GM06990 (cell line): Measurements from ENCODE around the gene EHMT1.

Source experiments
- DNase-seq: peaks from one replicate; pipeline ENCODE4 v3.0.0-alpha.2; 2011; ENCODE audit not compliant: insufficient read length; ENCODE audit errors: extremely low read depth
- H3K27me3 ChIP-seq: replicated peaks from 2 replicates; pipeline ENCODE4 v1.6.0; 2011; ENCODE audit warnings: low read length; ENCODE audit not compliant: control insufficient read depth, insufficient read depth
- H3K36me3 ChIP-seq: 2 replicates; pipeline ENCODE4 v1.5.1; 2011; ENCODE audit warnings: low read length; ENCODE audit not compliant: control insufficient read depth, insufficient read depth
- H3K4me3 ChIP-seq: replicated peaks from 2 replicates; pipeline ENCODE4 v1.5.1; 2011; ENCODE audit warnings: low read depth, mild to moderate bottlenecking, control low read depth, low read length
- TF ChIP-seq, protein P1 (sequence below): IDR thresholded peaks from 2 replicates; pipeline ENCODE4 v1.5.1; 2011; ENCODE audit warnings: low read length, control low read depth, mild to moderate bottlenecking, inconsistent platforms; ENCODE audit not compliant: insufficient read depth, poor library complexity, severe bottlenecking

Gene EHMT1

DNA sequence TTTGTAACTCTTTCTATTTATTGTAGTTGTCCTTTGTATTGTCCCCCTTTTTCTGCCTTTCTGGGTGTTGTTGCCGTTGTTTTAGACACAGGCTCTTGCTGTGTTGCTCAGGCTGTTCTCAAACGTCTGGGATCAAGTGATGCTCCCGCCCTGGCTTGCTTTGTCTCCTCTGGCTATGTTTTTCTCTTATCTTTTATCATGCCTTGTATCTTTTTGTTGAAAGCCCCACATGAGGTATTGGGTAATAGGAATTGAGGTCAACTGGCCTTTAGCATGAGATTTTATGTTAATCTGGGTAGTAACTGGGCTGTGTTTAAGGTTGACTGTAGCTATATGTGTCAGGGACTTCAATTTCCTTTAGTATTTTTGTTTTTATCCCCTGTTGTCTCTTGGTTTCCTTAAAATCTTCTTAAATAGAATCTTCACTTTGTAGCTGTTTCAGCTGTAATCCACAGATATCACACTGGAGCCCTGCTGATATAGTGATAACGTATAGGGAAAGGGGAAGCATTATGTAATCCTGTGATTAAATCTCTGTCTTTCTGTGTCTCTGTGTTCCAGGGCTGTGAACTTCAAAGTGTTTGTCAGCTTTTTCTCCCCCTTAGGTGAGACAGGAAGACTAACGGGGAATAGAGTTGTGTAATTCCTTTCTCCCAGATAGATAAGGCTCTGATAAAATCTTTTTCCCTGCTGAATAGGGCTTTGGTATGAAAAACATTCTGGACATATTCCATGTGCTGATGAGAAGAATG, 232.9 kb downstream of the EHMT1 start:
- DNase-seq: no peak
- TF ChIP-seq, protein P1, sequence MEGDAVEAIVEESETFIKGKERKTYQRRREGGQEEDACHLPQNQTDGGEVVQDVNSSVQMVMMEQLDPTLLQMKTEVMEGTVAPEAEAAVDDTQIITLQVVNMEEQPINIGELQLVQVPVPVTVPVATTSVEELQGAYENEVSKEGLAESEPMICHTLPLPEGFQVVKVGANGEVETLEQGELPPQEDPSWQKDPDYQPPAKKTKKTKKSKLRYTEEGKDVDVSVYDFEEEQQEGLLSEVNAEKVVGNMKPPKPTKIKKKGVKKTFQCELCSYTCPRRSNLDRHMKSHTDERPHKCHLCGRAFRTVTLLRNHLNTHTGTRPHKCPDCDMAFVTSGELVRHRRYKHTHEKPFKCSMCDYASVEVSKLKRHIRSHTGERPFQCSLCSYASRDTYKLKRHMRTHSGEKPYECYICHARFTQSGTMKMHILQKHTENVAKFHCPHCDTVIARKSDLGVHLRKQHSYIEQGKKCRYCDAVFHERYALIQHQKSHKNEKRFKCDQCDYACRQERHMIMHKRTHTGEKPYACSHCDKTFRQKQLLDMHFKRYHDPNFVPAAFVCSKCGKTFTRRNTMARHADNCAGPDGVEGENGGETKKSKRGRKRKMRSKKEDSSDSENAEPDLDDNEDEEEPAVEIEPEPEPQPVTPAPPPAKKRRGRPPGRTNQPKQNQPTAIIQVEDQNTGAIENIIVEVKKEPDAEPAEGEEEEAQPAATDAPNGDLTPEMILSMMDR: no peak
- H3K27me3 ChIP-seq: no peaks in the 10 kb centered on the region; the same call in 1 of the 2 replicates

DNA sequence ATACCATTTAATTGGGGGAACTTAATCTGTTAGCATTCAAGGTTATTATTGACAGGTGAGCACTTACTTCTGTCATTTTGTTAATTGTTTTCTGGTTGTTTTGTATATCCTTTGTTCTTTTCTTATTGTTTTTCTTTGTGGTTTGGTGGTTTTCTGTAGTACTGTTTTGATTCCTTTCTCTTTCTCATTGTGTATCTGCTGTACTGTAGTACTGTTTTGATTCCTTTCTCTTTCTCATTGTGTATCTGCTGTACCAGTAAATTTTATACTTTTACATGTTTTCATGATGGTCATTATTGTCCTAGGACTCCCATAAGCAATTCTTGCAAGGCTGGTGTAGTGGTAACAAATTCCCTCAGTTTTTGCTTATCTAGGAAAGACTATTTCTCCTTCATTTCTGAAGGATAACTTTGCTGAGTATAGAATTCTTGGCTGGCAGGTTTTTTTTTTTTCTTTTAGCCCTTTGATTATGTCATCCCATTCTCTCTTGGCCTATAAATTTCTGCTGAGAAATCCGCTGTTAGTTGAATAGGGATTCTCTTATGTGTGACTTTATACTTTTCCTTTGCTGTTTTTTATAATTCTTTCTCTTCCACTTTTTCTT, 234.7 kb downstream of the EHMT1 start:
- TF ChIP-seq, protein P1: no peak
- Histone ChIP-seq H3K36me3 (no peaks in the 10 kb centered on the region), H3K4me3 (no peak overlapping the region), H3K27me3 (no peaks in the 10 kb centered on the region; the same call in 1 of the 2 replicates)
- no peak for DNase-seq

More for the DNA sequence above, 232.9 kb downstream of the EHMT1 start:
- H3K4me3 ChIP-seq: no peak overlapping the region
- H3K36me3 ChIP-seq: no peaks in the 10 kb centered on the region

DNA sequence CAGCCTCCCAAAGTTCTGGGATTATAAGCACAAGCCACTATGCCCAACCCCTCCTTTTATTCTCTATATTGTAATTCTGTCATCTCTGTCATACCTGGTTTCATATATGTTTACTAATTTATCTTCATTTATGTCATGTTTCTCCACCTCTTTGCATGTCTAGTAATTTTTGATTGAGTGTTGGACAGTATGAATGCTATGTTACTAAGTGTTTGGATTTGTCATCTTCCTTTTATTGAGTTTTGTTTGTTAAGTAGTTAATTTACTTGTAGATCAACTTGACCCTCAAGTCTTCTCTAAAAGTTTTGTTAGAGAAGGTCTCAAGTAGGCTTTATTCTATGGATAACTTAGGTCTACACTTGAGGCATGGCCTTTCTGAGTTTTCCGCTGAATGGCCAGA, 241.6 kb downstream of the EHMT1 start:
- H3K36me3 ChIP-seq: no peaks in the 10 kb centered on the region
- H3K4me3 ChIP-seq: no peak overlapping the region
- TF ChIP-seq, protein P1: no peak
- H3K27me3 ChIP-seq: no peaks in the 10 kb centered on the region
- no peak for DNase-seq

DNA sequence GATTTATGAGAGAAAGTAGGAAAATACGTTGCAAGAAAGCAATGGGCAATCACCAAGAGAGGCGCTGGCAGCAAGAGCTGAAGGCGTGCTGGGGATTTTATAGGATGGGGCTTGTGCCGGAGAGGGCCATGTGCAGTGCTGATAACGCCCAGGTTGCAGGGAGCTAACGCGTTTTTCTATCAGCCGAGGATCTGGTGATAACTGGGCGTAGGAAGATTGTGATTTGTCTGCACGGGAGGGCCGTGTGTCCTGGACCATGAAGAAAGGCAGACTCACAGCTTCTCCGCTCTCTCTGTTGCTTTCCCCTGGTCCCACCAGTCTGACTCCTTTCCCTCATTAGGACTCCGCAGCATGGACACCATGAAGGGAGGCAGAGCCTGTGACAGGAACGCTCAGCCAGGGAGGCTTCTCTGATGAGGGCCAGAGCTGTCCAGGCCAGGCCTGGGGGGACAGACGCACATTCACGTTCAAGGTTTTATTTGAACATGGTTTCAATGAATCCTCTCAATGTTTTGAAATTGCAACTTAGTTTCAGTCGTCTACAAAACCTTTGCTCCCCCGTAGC, 246.9 kb downstream of the EHMT1 start:
- TF ChIP-seq, protein P1: no peak
- Histone ChIP-seq H3K4me3 (no peak overlapping the region), H3K27me3 (no peaks in the 10 kb centered on the region), H3K36me3 (no peaks in the 10 kb centered on the region)
- no peak for DNase-seq

DNA sequence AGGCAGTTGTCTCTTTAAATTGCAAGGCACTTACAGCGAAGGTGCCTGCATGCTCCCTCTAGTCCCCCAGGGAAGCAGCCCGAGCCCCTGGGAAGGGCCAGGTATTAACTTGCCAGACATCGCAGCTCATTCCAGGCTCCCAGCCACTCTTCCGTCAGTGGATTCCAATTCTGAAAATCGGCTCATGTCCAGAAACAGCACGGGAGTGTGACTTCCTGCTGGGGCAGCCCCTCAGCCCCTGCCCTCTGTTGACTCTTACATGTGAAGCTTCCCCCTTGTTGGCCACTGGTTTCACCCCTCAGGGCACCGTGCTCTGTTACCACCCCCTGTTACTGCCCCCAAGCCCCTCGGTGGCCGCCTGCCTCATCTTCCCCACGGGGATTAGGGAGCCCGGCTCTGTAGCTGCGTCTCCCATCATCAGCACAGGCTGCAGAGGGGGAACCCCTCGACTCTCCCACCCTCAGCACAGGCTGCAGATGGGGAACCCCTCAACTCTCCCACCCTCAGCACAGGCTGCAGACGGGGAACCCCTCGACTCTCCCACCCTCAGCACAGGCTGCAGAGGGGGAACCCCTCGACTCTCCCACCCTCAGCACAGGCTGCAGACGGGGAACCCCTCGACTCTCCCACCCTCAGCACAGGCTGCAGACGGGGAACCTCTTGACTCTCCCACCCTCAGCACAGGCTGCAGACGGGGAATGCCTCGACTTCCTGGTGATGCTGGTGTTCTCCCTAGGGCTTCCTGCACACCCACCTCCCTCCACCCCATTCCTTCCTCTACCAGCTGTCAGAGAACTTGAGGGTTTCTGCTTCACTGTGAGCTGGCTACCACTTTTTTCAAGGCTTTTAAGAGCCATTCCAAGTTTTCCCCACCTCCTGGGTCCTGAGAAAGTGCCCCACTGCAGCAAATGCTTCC, 247.7 kb downstream of the EHMT1 start:
- Histone ChIP-seq H3K4me3 (peak overlapping the region; percentile 5), H3K36me3 (no peaks in the 10 kb centered on the region), H3K27me3 (no peaks in the 10 kb centered on the region)
- TF ChIP-seq, protein P1: no peak
- DNase-seq: no peak
